IPS DF 4.7 (cell line): ENCODE results near the gene GSG1L.

Experiments
- DNase-seq: peaks from one replicate; pipeline ENCODE4 v3.0.0-alpha.2; 2013; ENCODE audit warnings: low spot score; ENCODE audit errors: extremely low read depth

Gene GSG1L

DNA sequence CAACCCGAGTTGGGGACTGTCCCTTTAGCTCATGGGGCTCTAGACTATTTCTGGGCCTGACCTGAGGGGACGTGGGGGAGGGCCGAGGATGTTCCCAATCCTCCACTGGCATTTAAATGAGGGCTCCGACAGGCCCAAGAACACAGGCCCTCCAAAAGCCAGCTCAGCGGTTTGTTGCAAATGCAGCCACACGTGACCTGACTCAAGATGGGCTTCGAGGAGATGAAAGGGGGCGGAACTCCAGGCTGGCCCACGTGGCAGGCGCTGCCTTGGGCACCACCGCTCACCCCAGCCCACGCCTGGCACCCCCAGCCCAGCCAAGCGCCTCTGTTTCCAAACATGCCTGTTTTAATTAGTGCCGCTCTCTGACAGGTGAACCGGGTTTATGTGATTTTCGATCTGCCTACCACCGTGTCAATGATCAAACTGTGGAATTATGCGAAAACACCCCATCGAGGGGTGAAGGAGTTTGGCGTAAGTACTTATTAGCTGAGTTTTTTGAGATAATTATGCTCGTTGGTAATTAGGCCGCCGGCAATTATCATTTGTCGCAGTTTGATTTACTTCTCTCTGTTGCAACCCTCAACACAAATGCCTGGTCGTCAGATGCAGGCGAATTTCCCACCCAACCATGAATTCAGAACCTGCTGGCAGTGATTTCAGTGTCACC, 286.8 kb downstream of the GSG1L start:
- no peak for DNase-seq

DNA sequence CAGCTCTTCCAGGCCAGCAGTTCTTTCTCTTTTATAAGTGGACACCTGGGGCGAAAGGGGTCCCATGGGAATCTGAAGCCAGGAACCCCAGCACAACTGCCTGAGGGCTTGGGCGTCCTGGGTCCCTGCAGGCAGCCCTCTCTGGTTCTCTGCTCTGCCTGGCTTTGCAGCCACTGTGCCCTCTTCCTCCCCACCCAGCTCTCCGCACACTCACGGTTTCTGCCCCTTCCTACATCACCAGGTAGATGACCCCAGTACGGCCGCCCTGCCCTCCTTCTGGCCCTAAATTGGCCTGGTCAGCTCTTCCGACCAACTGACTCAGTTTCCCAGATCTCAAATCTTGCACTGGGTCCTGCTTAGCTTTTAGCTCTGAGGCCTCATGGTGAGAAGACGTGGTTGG, 288.3 kb downstream of the GSG1L start:
- no peak for DNase-seq

DNA sequence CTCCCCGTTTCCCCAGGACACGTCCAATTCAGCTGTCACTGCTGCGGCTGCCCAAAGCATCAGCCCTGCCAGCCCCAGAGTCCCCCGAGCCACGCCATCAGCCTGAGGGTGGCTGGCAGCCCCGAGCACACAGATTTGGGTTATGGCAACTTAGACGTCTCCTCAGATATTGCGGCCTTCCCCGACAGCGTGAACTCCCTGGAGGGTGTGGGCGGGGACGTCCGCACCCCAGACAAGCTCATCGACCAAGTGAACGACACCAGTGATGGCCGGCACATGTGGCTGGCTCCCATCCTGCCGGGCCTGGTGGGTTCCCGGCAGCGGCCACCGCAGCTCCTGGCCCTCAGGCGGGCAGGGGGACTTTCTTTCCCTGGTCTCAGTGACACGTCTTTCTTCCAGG, 288.7 kb downstream of the GSG1L start:
- DNase-seq, result no peak

DNA sequence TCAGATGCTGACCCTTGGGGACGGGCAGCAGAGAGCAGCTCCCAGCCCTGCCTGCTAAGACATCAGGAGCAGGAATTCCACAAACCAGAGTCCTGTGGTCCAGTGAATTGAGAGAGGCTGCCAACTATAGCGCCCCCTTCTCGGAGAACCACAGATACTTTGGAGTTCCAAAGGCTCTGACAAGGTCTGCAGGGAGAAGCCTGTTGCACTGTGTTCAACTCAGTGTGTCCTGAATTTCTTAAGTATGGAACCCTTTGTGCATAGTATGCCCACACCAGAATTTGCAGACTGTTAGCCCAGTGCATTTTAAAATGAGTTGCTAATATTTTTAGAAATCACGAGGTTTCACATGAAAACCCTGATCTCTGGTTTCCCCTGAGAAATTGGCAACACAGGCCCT, 290.2 kb downstream of the GSG1L start:
- no peak for DNase-seq

DNA sequence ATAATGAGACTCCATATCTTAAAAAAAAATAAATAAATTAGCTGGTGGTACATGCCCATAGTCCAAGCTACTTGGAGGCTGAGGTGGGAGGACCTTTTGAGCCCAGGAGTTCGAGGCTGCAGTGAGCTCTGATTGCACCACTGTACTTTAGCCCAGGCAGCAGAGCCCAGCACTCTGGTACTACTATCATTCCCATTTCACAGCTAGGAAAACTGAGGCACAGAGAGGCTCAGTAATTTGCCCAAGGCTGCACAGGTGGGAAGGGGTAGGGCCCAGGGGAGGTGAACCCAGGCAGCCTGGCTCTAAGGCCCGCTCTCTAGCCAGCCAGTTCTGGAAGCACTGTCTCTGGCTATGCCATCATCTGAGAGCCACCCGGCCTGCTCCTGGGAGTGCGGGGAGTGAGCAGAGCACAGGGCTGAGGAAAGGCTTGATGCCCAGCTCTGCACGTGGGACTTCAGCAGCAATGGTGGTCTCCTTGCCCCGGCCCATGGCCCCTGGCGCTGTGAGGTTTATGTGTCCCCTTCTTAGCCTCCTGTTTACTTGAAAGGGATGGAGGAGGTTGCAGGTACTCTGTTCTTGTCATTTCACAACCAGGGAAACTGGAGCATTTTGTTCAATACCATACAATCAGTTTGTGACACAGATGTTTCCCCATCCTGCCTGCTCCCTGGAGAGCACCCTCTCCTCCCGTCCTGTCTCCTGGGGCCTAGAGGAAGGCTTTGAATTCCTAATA, 291.3 kb downstream of the GSG1L start:
- no peak for DNase-seq

DNA sequence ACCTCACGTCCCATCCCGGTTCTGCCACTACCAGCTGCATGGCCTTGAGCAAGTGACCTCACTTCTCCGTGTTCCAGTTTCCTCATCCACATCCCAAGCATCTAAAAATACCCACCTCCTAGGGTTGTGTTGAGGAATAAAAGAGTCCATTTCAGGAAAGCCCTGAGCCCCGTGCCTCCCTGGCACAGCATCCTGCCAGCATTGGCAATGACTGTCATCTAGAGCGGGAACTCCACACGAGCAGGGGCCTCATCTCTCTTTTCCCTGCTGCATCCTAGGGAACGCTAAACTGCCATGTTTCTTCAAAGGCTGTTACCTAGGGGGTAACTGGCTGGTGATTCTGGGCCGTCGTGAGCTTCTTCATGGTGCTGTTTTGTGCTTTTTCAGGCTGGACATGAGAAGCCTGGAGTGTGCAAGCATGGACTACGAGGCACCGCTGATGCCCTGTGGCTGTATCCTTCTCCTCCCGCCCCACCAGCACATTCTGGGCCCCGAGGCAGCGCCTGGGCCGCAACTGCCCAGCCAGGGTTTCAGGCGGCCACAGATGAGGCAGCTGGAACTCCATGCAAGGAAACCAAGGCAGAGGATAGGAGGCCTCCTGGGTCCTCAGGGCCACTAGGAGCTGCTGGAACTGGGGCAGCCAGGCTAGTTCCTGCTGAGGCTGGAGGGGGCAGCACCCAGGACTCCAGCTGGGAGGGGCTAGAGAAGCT, 292.2 kb downstream of the GSG1L start:
- DNase-seq, result no peak

DNA sequence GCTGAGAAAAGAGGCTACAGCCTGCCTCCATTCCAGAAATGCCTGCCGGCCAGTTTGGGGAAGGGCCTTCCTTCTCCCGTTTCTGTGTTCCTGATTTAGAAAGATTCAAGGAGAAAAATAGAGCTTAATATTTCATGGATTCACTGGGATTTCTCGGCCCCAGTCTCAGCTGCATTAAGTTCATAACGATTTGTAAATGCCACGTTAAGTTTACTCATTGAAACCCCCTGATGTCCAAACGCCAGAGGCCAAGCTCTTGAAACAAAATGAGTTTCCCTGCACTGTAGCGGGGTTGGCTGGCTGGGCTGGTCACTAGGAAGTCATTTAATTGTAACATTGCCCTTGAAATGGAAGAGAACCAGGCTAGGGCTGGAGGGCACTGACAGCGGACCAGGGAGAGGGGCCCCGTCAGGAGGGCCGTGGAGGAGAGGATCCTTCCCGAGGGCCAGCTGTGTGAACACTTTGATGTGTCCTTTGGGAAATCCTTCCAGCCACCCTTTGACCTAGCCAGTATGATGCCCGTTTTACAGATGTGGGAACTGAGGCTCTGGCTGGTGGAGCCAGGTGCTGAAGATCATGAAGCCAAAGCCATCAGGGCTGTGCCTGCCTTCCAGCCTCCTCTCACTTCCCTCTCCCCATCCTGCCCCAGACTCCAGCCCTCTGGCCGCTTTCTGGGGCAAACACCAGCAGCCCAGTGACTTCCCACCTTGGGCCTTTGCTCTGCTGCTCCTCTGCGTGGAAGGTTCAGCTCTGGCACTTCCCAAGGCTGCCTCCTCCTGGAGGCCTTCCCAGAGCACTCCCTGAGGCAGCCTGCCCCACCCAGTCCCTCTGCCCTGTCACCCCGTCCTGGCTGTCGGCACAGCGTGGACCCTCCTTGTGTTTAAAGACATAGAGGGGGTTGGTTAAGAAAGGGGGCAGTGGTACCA, 293.0 kb downstream of the GSG1L start:
- DNase-seq, result no peak

DNA sequence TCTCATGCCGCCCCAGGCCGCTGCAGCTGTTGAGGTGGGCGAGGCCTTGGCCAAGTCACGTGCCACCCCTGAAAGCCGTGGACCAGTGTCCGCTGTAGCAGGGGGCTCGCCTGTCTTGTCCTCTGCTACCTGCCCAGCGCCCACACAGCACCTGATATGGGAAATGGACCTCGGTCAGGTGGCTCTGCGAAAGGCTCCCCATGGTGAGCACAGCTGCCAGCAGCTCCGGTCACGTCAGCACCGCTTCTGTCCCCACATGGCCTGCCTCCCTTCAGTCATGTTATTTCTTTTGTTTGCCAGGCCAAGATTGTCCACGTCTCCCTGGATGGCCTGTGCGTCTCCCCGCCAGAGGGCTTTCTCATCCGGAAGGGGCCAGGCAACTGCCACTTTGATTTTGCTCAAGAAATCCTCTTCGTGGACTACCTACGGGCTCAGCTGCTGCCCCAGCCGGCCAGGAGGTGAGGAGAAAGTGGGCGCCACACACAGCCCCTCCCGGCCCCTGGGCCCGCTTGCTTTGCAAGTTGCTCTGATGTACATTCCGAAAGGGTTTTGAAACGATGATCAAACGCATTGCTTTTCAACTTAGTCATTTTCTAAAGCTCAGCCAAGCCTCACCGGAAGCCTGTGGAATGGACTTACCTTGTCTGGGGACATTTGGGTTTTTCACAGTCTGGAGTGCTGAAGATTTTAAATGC, 293.8 kb downstream of the GSG1L start:
- no peak for DNase-seq

DNA sequence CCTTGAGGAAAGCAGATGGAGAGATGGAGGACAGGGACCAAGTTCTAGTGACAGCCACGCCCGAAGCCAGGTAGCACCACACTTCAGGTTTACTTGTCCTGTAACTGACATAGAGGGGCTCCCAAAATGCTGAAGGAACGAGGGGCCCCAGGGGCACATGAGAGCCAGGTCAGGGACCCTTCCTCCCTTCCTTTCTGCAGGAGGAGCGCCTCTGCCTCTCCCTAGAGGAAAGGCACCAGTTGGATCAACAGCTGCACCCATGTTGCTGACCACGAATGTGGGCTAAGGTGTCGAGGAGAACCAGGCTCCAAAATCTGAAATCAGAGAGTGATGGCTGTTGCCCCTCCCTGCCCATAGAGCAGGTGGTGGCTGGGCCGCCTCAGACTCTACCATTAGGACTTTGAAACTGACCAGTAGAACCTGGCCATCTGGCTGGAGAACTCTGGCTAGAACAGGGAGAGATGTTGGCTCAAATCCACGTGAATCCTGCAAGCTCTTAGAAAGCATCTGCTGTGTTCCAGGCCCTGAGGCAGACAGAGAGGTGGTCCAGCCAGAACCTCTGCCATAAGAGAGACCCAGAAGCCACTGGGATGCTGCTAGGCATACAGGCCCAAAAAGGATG, 294.8 kb downstream of the GSG1L start:
- no peak for DNase-seq

DNA sequence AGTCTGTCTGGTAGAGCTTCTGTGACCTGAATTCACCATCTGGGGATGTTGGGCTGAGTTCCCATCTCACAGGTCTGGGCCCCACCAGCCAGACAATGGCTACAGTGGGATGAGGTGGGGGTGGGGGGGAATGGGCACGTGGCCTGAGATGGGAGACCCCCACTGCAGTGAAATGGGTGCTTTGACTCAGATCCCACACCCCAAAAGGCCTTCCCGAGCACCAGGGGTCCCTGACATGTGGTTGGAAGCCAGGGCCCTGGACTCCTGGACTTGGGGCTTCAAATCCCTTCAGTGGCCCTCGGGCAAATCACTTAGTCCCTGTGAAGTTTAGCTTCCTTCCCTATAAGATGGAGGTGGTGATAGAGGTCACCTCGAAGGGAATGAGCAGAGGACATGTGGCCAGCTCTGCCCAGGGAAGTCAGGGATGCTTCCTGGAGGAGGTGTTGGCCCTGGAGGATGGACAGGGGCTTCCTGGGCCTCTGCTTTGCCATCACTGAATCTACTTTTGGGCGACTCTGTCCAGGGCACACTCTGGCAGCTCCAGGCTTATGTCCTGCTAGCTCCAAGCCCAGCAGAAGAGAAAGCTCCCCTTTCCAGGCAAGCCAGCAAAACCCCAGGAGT, 295.4 kb downstream of the GSG1L start:
- no peak for DNase-seq

DNA sequence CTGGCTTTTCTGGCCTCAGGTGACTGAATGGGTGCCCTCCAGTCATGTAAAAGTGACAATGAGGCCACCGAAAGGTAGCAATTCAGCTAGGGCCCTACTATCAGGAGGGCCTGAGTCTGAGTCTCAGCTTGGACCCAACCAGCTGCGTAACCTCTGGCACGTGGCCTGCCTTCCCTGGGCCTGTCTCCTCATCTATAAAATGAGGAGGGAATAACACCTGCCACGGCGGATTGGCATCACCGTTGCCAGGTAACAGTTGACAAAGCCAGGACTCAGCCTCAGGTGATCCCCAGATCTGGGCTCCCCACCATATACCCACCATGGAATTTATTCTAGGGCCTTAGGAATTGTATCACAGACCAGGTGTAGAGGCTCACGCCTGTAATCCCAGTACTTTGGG, 296.4 kb downstream of the GSG1L start:
- no peak for DNase-seq

DNA sequence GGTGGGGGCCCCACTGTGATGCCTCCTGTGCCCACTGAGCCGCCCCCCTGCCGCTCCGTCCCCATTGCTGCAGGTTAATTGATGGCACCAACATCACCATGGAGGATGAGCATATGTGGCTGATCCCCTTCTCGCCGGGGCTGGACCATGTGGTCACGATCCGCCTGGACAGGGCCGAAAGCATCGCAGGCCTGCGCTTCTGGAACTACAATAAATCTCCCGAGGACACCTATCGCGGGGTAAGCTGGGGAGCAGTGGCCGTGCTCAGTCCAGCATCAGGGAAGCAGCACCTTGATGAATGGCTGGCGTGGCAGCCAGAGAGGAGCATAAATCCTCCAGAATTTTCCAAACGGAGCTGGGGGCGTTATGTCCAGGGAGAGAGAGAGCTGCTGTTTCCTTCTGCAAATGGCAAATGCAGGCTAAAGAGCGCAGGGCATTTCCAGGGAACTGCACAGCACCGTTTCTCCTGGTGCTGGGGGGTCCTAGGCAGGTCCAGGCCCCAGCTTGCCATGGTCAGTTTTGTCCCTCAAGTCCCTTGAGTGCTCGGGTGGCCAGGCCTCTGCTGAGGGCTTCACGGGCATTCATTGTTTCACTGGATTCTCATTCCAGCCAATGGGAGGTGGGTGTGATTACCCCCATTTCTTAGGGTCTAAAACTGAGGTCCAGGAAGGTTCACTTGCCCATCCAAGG, 297.1 kb downstream of the GSG1L start:
- no peak for DNase-seq

DNA sequence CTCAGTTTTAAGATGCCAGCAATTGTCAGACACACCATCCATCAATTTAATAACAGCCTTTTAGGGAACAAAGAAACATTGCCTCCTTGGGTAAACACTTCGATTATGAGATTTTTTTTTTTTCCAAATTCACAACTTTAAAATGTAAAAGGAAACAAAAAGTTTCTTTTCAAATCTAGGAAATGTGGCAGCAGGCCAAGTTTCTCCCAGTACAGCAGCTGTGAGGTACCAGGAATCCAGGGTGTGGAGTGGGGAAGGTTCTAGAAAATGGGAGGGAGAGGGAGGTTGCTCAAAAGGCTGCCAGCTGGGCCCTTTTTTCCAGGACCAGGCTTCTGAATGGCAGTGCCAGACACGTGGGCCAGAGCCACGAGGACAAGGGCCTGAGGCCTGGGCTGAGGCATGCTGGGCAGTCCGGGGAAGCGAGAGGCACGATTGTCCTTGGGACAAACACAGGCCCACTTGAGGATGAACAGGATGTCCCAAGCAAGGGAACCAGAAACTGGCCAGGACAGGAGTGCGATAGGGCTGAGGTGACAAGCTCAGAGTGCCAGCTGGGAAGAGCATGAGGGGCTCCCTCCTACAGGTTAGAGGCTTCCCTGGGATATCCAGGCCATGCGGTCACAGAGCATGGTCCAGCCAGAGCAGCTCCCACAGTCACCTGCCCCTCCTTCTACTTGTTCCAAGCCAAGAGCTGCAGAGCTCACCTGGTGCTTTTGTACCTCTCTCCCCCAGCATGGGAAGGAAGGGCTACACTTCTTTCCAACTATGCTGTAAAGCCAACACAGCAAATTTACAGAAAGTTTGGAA, 298.4 kb downstream of the GSG1L start:
- no peak for DNase-seq

DNA sequence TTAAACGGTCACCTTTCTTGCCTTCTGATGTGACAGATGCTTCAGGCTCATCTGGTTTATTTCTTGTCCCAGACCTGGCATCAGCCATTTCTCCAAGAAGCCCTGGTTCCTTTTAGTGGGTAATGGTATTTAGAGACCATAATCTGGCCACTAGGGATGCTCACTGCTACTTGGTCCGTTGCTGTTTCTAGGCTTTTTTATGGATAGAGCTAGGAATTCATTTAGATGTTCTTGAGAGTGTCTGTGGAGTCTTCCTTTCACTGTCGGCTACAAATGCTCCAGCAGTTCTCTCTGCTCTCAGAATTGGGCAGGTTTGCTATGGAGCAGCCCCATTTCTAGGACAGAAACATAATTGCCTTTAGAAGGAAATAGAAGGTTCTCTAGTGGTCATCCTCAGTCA, 299.1 kb downstream of the GSG1L start:
- DNase-seq, result no peak

DNA sequence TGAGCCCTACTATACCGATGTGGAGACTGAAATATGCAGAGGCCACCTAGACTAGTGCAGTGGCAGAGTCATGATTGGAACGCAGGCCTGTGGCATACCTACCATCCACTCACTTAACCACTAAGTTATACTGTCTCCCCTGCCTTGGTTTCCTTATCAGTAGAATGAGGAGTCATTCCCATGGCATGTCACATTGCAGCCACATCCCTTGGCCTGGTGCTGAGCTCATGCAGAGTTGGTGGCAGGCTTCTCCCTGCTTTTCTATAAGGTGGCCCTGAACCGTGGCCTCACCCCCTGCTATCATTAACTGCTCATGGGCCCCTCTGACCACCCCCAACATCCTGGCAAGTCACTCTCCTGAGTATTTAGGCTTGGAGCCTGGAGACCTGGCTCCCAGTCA, 301.1 kb downstream of the GSG1L start:
- no peak for DNase-seq

DNA sequence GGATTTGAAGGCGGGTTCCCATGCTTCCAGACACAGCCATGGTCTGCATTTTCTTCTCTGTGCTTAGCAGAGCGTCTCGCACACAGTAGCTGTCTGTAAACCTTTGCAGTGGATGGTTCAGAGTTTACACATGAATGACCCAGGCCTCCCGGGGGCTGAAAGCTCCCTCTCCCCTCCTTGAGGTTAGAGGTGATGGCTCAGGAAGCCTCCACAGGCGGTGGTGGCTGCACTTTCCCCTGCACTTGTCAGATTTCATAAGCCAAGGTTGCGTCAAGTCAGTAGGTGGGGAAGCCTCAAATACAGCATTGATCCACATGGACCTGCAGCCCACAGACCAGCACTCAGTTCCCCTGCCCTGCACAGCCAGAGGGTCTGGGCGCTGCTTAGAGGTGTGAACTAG, 301.7 kb downstream of the GSG1L start:
- DNase-seq, result no peak

DNA sequence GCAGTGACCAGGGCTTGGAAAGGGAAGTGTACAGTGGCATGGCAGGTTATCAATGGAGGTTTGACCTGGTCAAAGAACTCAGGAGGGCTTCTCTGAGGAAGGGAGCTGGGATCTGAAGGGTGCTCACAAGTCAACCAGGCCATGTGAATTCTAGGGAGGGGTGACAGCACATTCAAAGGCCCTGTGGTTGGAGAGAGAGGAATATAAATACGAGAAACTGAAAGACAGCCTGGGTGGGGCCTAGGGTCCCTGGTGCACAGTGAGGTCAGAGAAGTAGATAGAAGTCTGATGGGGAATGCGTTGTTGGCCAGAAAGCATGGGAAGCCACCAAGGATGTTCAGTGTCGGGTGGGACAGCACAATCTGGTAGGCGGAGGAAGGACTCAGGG, 302.7 kb downstream of the GSG1L start:
- DNase-seq, result no peak

DNA sequence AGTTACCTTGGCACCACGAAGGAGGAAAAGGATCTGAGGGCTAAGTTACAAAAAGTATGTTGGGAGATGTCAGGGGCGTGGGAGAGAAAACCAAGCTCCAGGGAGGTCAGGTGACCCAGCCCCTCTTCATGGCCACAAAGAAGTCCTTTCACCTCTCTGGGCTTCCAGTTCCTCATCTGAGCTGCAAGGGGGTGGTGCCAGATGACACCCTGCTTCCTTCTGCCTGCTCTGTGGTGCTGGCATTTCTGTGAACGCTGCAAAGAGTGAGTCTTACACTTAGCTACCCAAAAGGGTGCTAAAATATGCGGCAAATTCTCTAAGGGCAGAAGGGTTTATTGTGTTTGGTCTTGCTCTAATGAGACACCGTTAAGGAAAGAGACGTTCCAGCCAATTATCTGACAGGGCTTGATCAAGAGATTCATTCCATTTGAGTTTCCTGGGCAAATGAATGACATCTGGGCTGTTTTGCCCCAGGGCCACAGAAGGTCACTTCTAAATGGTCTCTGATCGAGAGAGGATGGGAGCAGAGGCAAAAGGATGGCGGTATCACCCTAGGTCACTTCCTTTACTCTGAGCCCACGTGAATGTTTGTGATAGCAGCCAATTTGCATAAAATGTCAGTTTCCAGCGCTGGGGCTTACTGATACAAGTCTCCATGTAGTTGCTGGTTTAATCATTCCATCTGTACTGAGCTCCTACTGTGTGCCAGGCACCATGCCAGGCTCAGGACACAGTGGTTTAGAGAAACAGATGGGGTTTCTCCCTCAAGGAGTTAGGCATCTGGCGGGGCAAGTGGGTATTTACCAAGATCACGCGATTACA, 303.3 kb downstream of the GSG1L start:
- DNase-seq, result no peak
